GM12878 (cell line): ENCODE measurements around the gene CALN1. TPM values are rescaled to one million over a fixed set of nuclear protein-coding genes. Genes with fewer than 3 reads are reported as not detected.

Experiments
- CHD4 ChIP-seq: fragments of 200-600 bp; sonication (generic); IDR thresholded peaks from 2 replicates; pipeline ENCODE4 v1.6.1; 2016; ENCODE audit warnings: mild to moderate bottlenecking
- polyA plus RNA-seq, 11 experiments: library from polyadenylated mRNA; depleted of rRNA in 4 of 11; unstranded in 6 of 11; stranded (reverse) in 5 of 11; fragments of >200 nt; fragmentation: Nextera tagmentation in 4 of 11; fragmentation: Illumina TruSeq in 1 of 11; extraction: Ambion mirVana in 4 of 11; extraction: Trizol in 1 of 11; gene quantifications; 1 replicate in 1 of 11; 2 replicates in 10 of 11; pipeline versions ENCODE4 v1.2.1 to v1.2.3, GENCODE V29; 2011 to 2016; ENCODE audit warnings: inconsistent platforms in 2 of 11, missing spikeins in 2 of 11, low read depth in 1 of 11
- total RNA-seq, 4 experiments: library from RNA; depleted of rRNA in 3 of 4; stranded (reverse); fragments of >200 nt in 3 of 4; fragmentation: Illumina TruSeq in 1 of 4; extraction: Trizol in 1 of 4; gene quantifications; 2 replicates each; pipeline versions ENCODE4 v1.2.1 to v1.2.3, GENCODE V29; 2013 to 2021
- TF ChIP-seq, protein P1 (sequence below): fragments of 450-650 bp; IDR thresholded peaks from 2 replicates; pipeline ENCODE4 v1.6.1; 2018; ENCODE audit warnings: borderline replicate concordance, mild to moderate bottlenecking; ENCODE audit not compliant: partially characterized antibody
- TF ChIP-seq, protein P2 (sequence below): fragments of 150-350 bp; IDR thresholded peaks from 2 replicates; pipeline ENCODE4 v1.6.1; 2016; ENCODE audit warnings: low read depth, low read length
- TF ChIP-seq, protein P3 (sequence below): IDR thresholded peaks from 2 replicates; pipeline ENCODE4 v1.6.1; 2012; ENCODE audit warnings: low read depth, low read length, improper control_type of control experiment
- TF ChIP-seq, protein P4 (sequence below): fragments of 450-650 bp; IDR thresholded peaks from 2 replicates; pipeline ENCODE4 v1.6.1; 2017; ENCODE audit warnings: mild to moderate bottlenecking, low read depth, inconsistent platforms; ENCODE audit not compliant: poor library complexity, severe bottlenecking

The CALN1 gene
- total and polyA plus RNA-seq, 10 of the 15 experiments (the other 5 are each of a cell fraction or from before 2014, with no cell fraction given): 0.48 to 15.3 (median 1.6) TPM

DNA sequence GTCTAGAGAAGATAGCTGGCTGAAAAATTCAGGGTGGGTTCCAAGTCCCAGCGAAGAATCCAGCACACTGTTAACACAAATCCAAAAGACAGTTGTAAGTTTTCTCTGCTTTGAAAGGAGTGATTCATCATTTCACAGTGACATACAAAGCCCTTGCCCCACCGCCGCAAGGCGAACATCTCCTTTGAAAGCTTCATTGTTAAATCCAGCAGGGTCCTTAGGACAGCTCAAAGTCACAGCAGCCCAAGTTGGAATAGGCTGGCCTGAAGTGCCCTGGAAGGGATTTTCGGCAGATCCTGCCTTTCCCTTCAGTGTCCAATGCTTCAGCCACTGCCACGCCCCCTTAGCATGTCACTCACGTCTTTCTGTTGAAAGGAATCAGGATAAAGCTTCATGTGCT lies 526.1 kb downstream of the CALN1 start (continued):
- TF ChIP-seq, protein P1, sequence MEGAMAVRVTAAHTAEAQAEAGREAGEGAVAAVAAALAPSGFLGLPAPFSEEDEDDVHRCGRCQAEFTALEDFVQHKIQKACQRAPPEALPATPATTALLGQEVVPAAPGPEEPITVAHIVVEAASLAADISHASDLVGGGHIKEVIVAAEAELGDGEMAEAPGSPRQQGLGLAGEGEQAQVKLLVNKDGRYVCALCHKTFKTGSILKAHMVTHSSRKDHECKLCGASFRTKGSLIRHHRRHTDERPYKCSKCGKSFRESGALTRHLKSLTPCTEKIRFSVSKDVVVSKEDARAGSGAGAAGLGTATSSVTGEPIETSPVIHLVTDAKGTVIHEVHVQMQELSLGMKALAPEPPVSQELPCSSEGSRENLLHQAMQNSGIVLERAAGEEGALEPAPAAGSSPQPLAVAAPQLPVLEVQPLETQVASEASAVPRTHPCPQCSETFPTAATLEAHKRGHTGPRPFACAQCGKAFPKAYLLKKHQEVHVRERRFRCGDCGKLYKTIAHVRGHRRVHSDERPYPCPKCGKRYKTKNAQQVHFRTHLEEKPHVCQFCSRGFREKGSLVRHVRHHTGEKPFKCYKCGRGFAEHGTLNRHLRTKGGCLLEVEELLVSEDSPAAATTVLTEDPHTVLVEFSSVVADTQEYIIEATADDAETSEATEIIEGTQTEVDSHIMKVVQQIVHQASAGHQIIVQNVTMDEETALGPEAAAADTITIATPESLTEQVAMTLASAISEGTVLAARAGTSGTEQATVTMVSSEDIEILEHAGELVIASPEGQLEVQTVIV: no peak
- TF ChIP-seq, protein P2, sequence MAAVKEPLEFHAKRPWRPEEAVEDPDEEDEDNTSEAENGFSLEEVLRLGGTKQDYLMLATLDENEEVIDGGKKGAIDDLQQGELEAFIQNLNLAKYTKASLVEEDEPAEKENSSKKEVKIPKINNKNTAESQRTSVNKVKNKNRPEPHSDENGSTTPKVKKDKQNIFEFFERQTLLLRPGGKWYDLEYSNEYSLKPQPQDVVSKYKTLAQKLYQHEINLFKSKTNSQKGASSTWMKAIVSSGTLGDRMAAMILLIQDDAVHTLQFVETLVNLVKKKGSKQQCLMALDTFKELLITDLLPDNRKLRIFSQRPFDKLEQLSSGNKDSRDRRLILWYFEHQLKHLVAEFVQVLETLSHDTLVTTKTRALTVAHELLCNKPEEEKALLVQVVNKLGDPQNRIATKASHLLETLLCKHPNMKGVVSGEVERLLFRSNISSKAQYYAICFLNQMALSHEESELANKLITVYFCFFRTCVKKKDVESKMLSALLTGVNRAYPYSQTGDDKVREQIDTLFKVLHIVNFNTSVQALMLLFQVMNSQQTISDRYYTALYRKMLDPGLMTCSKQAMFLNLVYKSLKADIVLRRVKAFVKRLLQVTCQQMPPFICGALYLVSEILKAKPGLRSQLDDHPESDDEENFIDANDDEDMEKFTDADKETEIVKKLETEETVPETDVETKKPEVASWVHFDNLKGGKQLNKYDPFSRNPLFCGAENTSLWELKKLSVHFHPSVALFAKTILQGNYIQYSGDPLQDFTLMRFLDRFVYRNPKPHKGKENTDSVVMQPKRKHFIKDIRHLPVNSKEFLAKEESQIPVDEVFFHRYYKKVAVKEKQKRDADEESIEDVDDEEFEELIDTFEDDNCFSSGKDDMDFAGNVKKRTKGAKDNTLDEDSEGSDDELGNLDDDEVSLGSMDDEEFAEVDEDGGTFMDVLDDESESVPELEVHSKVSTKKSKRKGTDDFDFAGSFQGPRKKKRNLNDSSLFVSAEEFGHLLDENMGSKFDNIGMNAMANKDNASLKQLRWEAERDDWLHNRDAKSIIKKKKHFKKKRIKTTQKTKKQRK: no peak
- TF ChIP-seq, protein P3, sequence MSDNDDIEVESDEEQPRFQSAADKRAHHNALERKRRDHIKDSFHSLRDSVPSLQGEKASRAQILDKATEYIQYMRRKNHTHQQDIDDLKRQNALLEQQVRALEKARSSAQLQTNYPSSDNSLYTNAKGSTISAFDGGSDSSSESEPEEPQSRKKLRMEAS: no peak
- no peak for TF ChIP-seq CHD4
- TF ChIP-seq, protein P4, sequence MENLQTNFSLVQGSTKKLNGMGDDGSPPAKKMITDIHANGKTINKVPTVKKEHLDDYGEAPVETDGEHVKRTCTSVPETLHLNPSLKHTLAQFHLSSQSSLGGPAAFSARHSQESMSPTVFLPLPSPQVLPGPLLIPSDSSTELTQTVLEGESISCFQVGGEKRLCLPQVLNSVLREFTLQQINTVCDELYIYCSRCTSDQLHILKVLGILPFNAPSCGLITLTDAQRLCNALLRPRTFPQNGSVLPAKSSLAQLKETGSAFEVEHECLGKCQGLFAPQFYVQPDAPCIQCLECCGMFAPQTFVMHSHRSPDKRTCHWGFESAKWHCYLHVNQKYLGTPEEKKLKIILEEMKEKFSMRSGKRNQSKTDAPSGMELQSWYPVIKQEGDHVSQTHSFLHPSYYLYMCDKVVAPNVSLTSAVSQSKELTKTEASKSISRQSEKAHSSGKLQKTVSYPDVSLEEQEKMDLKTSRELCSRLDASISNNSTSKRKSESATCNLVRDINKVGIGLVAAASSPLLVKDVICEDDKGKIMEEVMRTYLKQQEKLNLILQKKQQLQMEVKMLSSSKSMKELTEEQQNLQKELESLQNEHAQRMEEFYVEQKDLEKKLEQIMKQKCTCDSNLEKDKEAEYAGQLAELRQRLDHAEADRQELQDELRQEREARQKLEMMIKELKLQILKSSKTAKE: no peak
